Fibroblast of lung (primary cell): ENCODE data around the gene RAB31.

Experiments
- CTCF ChIP-seq, 2 donors: IDR thresholded peaks in 1 of 2; conservative IDR thresholded peaks in 1 of 2; 1 replicate in 1 of 2; 2 replicates in 1 of 2; pipeline ENCODE4 v1.5.1; 2011 to 2012; ENCODE audit warnings: low read length in 2 of 2, control low read depth in 1 of 2, inconsistent platforms in 1 of 2, low read depth in 1 of 2, mild to moderate bottlenecking in 1 of 2
- EZH2 ChIP-seq: IDR thresholded peaks from 2 replicates; pipeline ENCODE4 v1.5.1; 2012; ENCODE audit warnings: low read length, control low read depth, mild to moderate bottlenecking; ENCODE audit errors: missing control alignments

GRCh38 chr18:9690418-9691188 lies 17.5 kb upstream of the RAB31 start:
- no peak for TF ChIP-seq CTCF (conservative IDR thresholded peaks at IDR 0.05 in 1 of 2, IDR thresholded peaks at IDR 0.05 in 1 of 2; ENCODE audit: low read depth in 1 of 2, low read length in 2 of 2)
- no peak for TF ChIP-seq EZH2
